Endothelial cell of umbilical vein (primary cell): ENCODE measurements around the gene NPAS4. TPM values are rescaled to one million over a fixed set of nuclear protein-coding genes. Genes with fewer than 3 reads are reported as not detected.

Source experiments
- BruUV-seq: library from RNA; stranded (reverse); fragments of 400-500 nt; replicated peaks from 2 replicates; lab custom pipeline; 2021; lab: Mats Ljungman, UMichigan
- CTCF ChIA-PET: fragments of 300-600, 350-600 bp; sonication (Branson Sonifier 250); formaldehyde crosslinking; loops from one replicate; lab custom pipeline; 2021; ENCODE audit warnings: antibody characterized with exemption, inconsistent platforms; lab: Charles Lee
- POLR2A ChIA-PET: fragments of 300-600, 350-600 bp; sonication (Branson Sonifier 250); formaldehyde crosslinking; loops from one replicate; lab custom pipeline; 2021; ENCODE audit warnings: antibody characterized with exemption, inconsistent platforms; lab: Charles Lee
- DNase-seq: peaks from one replicate; pipeline ENCODE4 v3.0.0-alpha.2; 2011; ENCODE audit warnings: low read depth, low spot score
- FAIRE-seq: peaks from 2 replicates; lab custom pipeline; 2011; peaks lifted over from hg19 to GRCh38; lab: Jason Lieb, UNC
- H2AFZ ChIP-seq: 2 replicates; pipeline ENCODE4 v1.6.0; 2012; ENCODE audit warnings: low read depth, low read length, control low read depth, inconsistent platforms
- H3K27ac ChIP-seq: 2 replicates; pipeline ENCODE4 v1.5.1; 2011; ENCODE audit warnings: low read depth, mild to moderate bottlenecking, control low read depth, low read length, moderate library complexity; ENCODE audit not compliant: insufficient read depth
- H3K27me3 ChIP-seq, 2 experiments: 2 replicates each; pipeline versions ENCODE4 v1.6.0 to v1.6.1; 2011; ENCODE audit warnings: low read length in 2 of 2, mixed read lengths in 1 of 2; ENCODE audit not compliant: control insufficient read depth in 2 of 2, insufficient read depth in 2 of 2
- H3K36me3 ChIP-seq, 2 experiments: 2 replicates in 1 of 2; 3 replicates in 1 of 2; pipeline ENCODE4 v1.5.1; 2011; ENCODE audit warnings: low read length in 2 of 2, mild to moderate bottlenecking in 1 of 2, moderate library complexity in 1 of 2; ENCODE audit not compliant: control insufficient read depth in 2 of 2, insufficient read depth in 2 of 2; ENCODE audit errors: extremely low read depth in 1 of 2
- H3K4me1 ChIP-seq: 3 replicates; pipeline ENCODE4 v1.5.1; 2011; ENCODE audit warnings: mild to moderate bottlenecking, low read length; ENCODE audit not compliant: control insufficient read depth, insufficient read depth; ENCODE audit errors: extremely low read depth
- H3K4me2 ChIP-seq: 2 replicates; pipeline ENCODE4 v1.6.1; 2011; ENCODE audit warnings: low read length, control low read depth, mixed read lengths; ENCODE audit not compliant: insufficient read depth
- H3K4me3 ChIP-seq, 3 experiments: fragments of 200-600 bp in 1 of 3; sonication (generic), shearing (Covaris generic) in 1 of 3; replicated peaks in 1 of 3; 2 replicates each; pipeline ENCODE4 v1.5.1; 2011 to 2016; ENCODE audit warnings: control low read depth in 3 of 3, low read length in 3 of 3, mild to moderate bottlenecking in 2 of 3, inconsistent platforms in 1 of 3, low read depth in 1 of 3, moderate library complexity in 1 of 3; ENCODE audit not compliant: insufficient read depth in 1 of 3
- H3K79me2 ChIP-seq: 2 replicates; pipeline ENCODE4 v1.6.0; 2012; ENCODE audit warnings: low read length, inconsistent platforms; ENCODE audit not compliant: control insufficient read depth, insufficient read depth
- H3K9ac ChIP-seq: replicated peaks from 2 replicates; pipeline ENCODE3; 2011; ENCODE audit warnings: low read length, control low read depth; ENCODE audit not compliant: insufficient read depth; ENCODE audit errors: extremely low read depth
- H3K9me1 ChIP-seq: replicated peaks from 3 replicates; pipeline ENCODE4 v1.6.0; 2011; ENCODE audit warnings: mild to moderate bottlenecking, low read length; ENCODE audit not compliant: control insufficient read depth, insufficient read depth; ENCODE audit errors: extremely low read depth
- H3K9me3 ChIP-seq: replicated peaks from 2 replicates; pipeline ENCODE4 v1.5.1; 2012; ENCODE audit warnings: low read length, inconsistent platforms; ENCODE audit not compliant: control insufficient read depth, insufficient read depth
- H4K20me1 ChIP-seq: replicated peaks from 2 replicates; pipeline ENCODE3; 2011; ENCODE audit warnings: mild to moderate bottlenecking, low read length; ENCODE audit not compliant: control insufficient read depth, insufficient read depth; ENCODE audit errors: extremely low read depth
- EZH2 ChIP-seq: IDR thresholded peaks from 2 replicates; pipeline ENCODE4 v1.6.1; 2012; ENCODE audit warnings: borderline replicate concordance, low read depth, mild to moderate bottlenecking, moderate library complexity, low read length, inconsistent platforms; ENCODE audit not compliant: severe bottlenecking
- FOS ChIP-seq: IDR thresholded peaks from 2 replicates; pipeline ENCODE4 v1.6.1; 2011; ENCODE audit warnings: mild to moderate bottlenecking, low read length, moderate library complexity, borderline replicate concordance; ENCODE audit not compliant: insufficient read depth
- GATA2 ChIP-seq: IDR thresholded peaks from 2 replicates; pipeline ENCODE4 v1.7.0; 2011; ENCODE audit warnings: low read depth, mild to moderate bottlenecking, moderate library complexity, mixed read lengths, low read length; ENCODE audit not compliant: insufficient read length, insufficient read depth
- JUN ChIP-seq: IDR thresholded peaks from 2 replicates; pipeline ENCODE4 v1.6.1; 2011; ENCODE audit warnings: borderline replicate concordance, low read depth; ENCODE audit not compliant: insufficient read length, insufficient read depth
- MYC ChIP-seq: IDR thresholded peaks from one replicate; pipeline ENCODE4 v1.6.1; 2011; ENCODE audit warnings: mild to moderate bottlenecking, low read depth, low read length
- POLR2A ChIP-seq: IDR thresholded peaks from 2 replicates; pipeline ENCODE4 v1.6.1; 2012; ENCODE audit warnings: low read depth, mild to moderate bottlenecking, control low read depth, low read length
- POLR2AphosphoS5 ChIP-seq: IDR thresholded peaks from 2 replicates; pipeline ENCODE4 v1.6.1; 2012; ENCODE audit warnings: low read depth, mild to moderate bottlenecking, control low read depth, low read length, moderate library complexity; ENCODE audit not compliant: insufficient read depth
- dilution Hi-C: fragments of 300-500 bp; cut with MboI; formaldehyde crosslinking; loops from one replicate; pipeline ENCODE4 v1.15.0; 2019; ENCODE audit warnings: low sequenced_read_pairs; ENCODE audit not compliant: extremely low pct_ligation_motif_present
- intact Hi-C: fragments of 100-400 bp; cut with micrococcal nuclease; formaldehyde crosslinking; loops from one replicate; pipeline ENCODE4 v1.10.0; 2022
- polyA plus RNA-seq, 4 experiments: library from polyadenylated mRNA; depleted of rRNA in 3 of 4; stranded (reverse) in 3 of 4; unstranded in 1 of 4; fragments of >200 nt; gene quantifications; 2 replicates each; pipeline versions ENCODE4 v1.2.1 to v1.2.3, GENCODE V29; 2011 to 2012; ENCODE audit warnings: missing spikeins in 1 of 4
- total RNA-seq: library from RNA; stranded (reverse); gene quantifications from 2 replicates; pipeline ENCODE4 v1.2.3, GENCODE V29; 2021
- TF ChIP-seq, protein P1 (sequence below), 2 donors: IDR thresholded peaks; 1 replicate in 1 of 2; 2 replicates in 1 of 2; pipeline ENCODE4 v1.5.1; 2011; ENCODE audit warnings: low read length in 2 of 2, mild to moderate bottlenecking in 2 of 2, moderate library complexity in 2 of 2, control low read depth in 1 of 2, inconsistent platforms in 1 of 2, low read depth in 1 of 2; ENCODE audit not compliant: insufficient read depth in 1 of 2; ENCODE audit errors: extremely low read depth in 1 of 2
- TF ChIP-seq, protein P2 (sequence below): IDR thresholded peaks from 2 replicates; pipeline ENCODE4 v1.6.1; 2011; ENCODE audit not compliant: insufficient read depth, insufficient read length

Gene NPAS4
- total and polyA plus RNA-seq, 2 donors (not counting 3 experiments of a cell fraction or from before 2014, with no cell fraction given), result not detected

DNA sequence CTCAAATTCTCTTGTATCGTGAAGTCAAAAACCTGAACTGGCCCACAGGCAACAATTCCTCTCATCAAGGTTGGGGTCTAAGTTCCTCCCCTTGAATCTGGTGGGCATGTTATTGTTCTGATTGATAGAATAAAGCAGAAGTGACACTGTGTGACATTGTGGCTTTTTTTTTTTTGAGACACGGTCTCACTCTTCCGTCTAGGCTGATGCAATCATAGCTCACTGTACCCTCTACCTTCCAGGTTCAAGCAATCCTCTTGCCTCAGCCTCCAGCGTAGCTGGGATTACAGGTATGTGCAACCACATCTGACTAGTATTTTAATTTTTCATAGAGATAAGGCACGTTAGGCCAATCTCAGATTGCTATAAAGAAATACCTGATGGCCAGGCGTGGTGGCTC lies 37.0 kb downstream of the NPAS4 start:
- H3K4me2 ChIP-seq, result no peak overlapping the region
- H3K9me3 ChIP-seq, result no peaks in the 10 kb centered on the region
- no peaks in the 10 kb centered on the region for H3K79me2 ChIP-seq
- H3K36me3 ChIP-seq, result no peaks in the 10 kb centered on the region
- intact Hi-C loops, result no loop called here
- DNase-seq (no peak), FAIRE-seq (no peak)
- BruUV-seq, result no TSS peak
- ChIA-PET POLR2A (no interaction called here), CTCF (interaction anchor here (0.9 to 1.6 kb wide), 3 partner anchors 17 to 69 kb away, joined by 3 to 5 read pairs (median 3); partner anchors contain the start of gene MRPL11)
- H3K27me3 ChIP-seq, result peaks cover 6 to 7% of the 10 kb centered on the region in 2 experiments
- dilution Hi-C loops, result no loop called here
- no peak overlapping the region for H3K27ac ChIP-seq
- H3K9me1 ChIP-seq, result no peaks in the 10 kb centered on the region
- H3K4me1 ChIP-seq, result no peaks in the 10 kb centered on the region
- no peak overlapping the region for H3K4me3 ChIP-seq
- no peak overlapping the region for H2AFZ ChIP-seq
- TF ChIP-seq GATA2 (no peak), POLR2A (no peak), MYC (no peak), FOS (no peak), POLR2AphosphoS5 (no peak), EZH2 (no peak), JUN (no peak)
- TF ChIP-seq, protein P1, sequence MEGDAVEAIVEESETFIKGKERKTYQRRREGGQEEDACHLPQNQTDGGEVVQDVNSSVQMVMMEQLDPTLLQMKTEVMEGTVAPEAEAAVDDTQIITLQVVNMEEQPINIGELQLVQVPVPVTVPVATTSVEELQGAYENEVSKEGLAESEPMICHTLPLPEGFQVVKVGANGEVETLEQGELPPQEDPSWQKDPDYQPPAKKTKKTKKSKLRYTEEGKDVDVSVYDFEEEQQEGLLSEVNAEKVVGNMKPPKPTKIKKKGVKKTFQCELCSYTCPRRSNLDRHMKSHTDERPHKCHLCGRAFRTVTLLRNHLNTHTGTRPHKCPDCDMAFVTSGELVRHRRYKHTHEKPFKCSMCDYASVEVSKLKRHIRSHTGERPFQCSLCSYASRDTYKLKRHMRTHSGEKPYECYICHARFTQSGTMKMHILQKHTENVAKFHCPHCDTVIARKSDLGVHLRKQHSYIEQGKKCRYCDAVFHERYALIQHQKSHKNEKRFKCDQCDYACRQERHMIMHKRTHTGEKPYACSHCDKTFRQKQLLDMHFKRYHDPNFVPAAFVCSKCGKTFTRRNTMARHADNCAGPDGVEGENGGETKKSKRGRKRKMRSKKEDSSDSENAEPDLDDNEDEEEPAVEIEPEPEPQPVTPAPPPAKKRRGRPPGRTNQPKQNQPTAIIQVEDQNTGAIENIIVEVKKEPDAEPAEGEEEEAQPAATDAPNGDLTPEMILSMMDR (IDR thresholded peaks at IDR 0.05; ENCODE audit: extremely low read depth in 1 of 2, insufficient read depth in 1 of 2, low read depth in 1 of 2, low read length in 2 of 2), result no peak
- TF ChIP-seq, protein P2, sequence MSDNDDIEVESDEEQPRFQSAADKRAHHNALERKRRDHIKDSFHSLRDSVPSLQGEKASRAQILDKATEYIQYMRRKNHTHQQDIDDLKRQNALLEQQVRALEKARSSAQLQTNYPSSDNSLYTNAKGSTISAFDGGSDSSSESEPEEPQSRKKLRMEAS, result no peak
- no peaks in the 10 kb centered on the region for H4K20me1 ChIP-seq
- H3K9ac ChIP-seq, result no peak overlapping the region
